Common myeloid progenitor, CD34-positive (primary cell): ENCODE results near the gene PHF21B.

ENCODE experiments used
- CTCF ChIA-PET: fragments of 350-600 bp; sonication (Branson Sonifier 250); formaldehyde crosslinking; loops from one replicate; lab custom pipeline; 2021; ENCODE audit warnings: antibody characterized with exemption; lab: Charles Lee
- POLR2A ChIA-PET: fragments of 350-600 bp; sonication (Branson Sonifier 250); formaldehyde crosslinking; loops from one replicate; lab custom pipeline; 2021; ENCODE audit warnings: antibody characterized with exemption; lab: Charles Lee
- DNase-seq, 3 donors: peaks; one replicate each; pipeline versions ENCODE4 v3.0.0 to v3.0.0-alpha.2; 2013
- H3K27ac ChIP-seq, 2 experiments: 1 replicate in 1 of 2; 2 replicates in 1 of 2; pipeline ENCODE4 v1.7.0; 2013; ENCODE audit warnings: inconsistent platforms in 2 of 2, low read length in 2 of 2, mild to moderate bottlenecking in 2 of 2, low read depth in 1 of 2, moderate library complexity in 1 of 2; ENCODE audit not compliant: severe bottlenecking in 2 of 2, insufficient read depth in 1 of 2, poor library complexity in 1 of 2
- H3K27me3 ChIP-seq, 5 experiments: replicated peaks in 2 of 5; 1 replicate in 3 of 5; 2 replicates in 2 of 5; pipeline versions ENCODE4 v1.6.1 to v1.7.0; 2013; ENCODE audit warnings: low read length in 4 of 5, mild to moderate bottlenecking in 2 of 5, moderate library complexity in 2 of 5, inconsistent platforms in 1 of 5; ENCODE audit not compliant: insufficient read depth in 5 of 5, control insufficient read depth in 4 of 5
- H3K36me3 ChIP-seq, 4 experiments: 1 replicate in 2 of 4; 2 replicates in 2 of 4; pipeline versions ENCODE4 v1.6.1 to v1.7.0; 2013; ENCODE audit warnings: low read length in 3 of 4, control low read depth in 1 of 4, mild to moderate bottlenecking in 1 of 4; ENCODE audit not compliant: control insufficient read depth in 4 of 4, insufficient read depth in 4 of 4
- H3K4me1 ChIP-seq, 4 experiments: 1 replicate in 3 of 4; 2 replicates in 1 of 4; pipeline versions ENCODE4 v1.6.1 to v1.7.1; 2013; ENCODE audit warnings: low read length in 3 of 4, mild to moderate bottlenecking in 3 of 4, control low read depth in 1 of 4, inconsistent platforms in 1 of 4, moderate library complexity in 1 of 4; ENCODE audit not compliant: control insufficient read depth in 4 of 4, insufficient read depth in 4 of 4; ENCODE audit errors: control extremely low read depth in 1 of 4
- H3K4me3 ChIP-seq, 7 experiments: 1 replicate in 4 of 7; 2 replicates in 3 of 7; pipeline versions ENCODE4 v1.5.1 to v1.7.0; 2013; ENCODE audit warnings: mild to moderate bottlenecking in 7 of 7, low read length in 6 of 7, moderate library complexity in 6 of 7, inconsistent platforms in 2 of 7, low read depth in 2 of 7, control low read depth in 1 of 7; ENCODE audit not compliant: insufficient read depth in 4 of 7, control insufficient read depth in 1 of 7; ENCODE audit errors: extremely low read depth in 1 of 7
- H3K9me3 ChIP-seq, 5 experiments: 1 replicate in 4 of 5; 2 replicates in 1 of 5; pipeline versions ENCODE4 v1.6.1 to v1.7.1; 2013; ENCODE audit warnings: low read length in 4 of 5, mild to moderate bottlenecking in 2 of 5, inconsistent platforms in 1 of 5, low read depth in 1 of 5, moderate library complexity in 1 of 5; ENCODE audit not compliant: control insufficient read depth in 4 of 5, insufficient read depth in 2 of 5; ENCODE audit errors: control extremely low read depth in 1 of 5
- WGBS: methylation state at CpG from one replicate; pipeline ENCODE4 v1.1.5; 2013; ENCODE audit not compliant: insufficient coverage; 5-methylcytosine and 5-hydroxymethylcytosine counted together

PHF21B gene

GRCh38 chr22:44933666-44934453, 75.9 kb downstream of the PHF21B start:
- peak in 1 of 3 donors; percentile 4 for DNase-seq
- peaks cover 0 to 8% (median 1%) of the 10 kb centered on the region in 4 experiments for H3K4me1 ChIP-seq
- ChIA-PET POLR2A (no interaction called here), CTCF (no interaction called here)
- peak overlapping the region in 1 of 7 experiments; percentile 10 for H3K4me3 ChIP-seq
- no peak overlapping the region for H3K27ac ChIP-seq
- WGBS: 3% methylated on average over 8 of the region's 22 CpGs
- H3K27me3 ChIP-seq: peaks cover 0 to 2% (median 0%) of the 10 kb centered on the region in 5 experiments
- no peaks in the 10 kb centered on the region for H3K36me3 ChIP-seq
- no peaks in the 10 kb centered on the region for H3K9me3 ChIP-seq

GRCh38 chr22:44932493-44932892, 77.3 kb downstream of the PHF21B start:
- H3K9me3 ChIP-seq: no peaks in the 10 kb centered on the region
- H3K27ac ChIP-seq: no peak overlapping the region
- peaks cover 0 to 8% (median 1%) of the 10 kb centered on the region in 4 experiments for H3K4me1 ChIP-seq
- WGBS: 94% methylated on average over 11 of the region's 11 CpGs
- peaks cover 0 to 2% (median 0%) of the 10 kb centered on the region in 5 experiments for H3K27me3 ChIP-seq
- ChIA-PET POLR2A (no interaction called here), CTCF (no interaction called here)
- no peaks in the 10 kb centered on the region for H3K36me3 ChIP-seq
- no peak for DNase-seq
- no peak overlapping the region for H3K4me3 ChIP-seq

GRCh38 chr22:44931766-44932165, 78.0 kb downstream of the PHF21B start:
- peaks cover 0 to 8% (median 1%) of the 10 kb centered on the region in 4 experiments for H3K4me1 ChIP-seq
- H3K27me3 ChIP-seq: no peaks in the 10 kb centered on the region
- ChIA-PET POLR2A (no interaction called here), CTCF (no interaction called here)
- DNase-seq: no peak
- WGBS: 92% methylated on average over 8 of the region's 9 CpGs
- H3K27ac ChIP-seq: no peak overlapping the region
- no peak overlapping the region for H3K4me3 ChIP-seq
- H3K9me3 ChIP-seq: no peaks in the 10 kb centered on the region
- no peaks in the 10 kb centered on the region for H3K36me3 ChIP-seq

GRCh38 chr22:44931077-44931540, 78.7 kb downstream of the PHF21B start:
- ChIA-PET POLR2A (no interaction called here), CTCF (no interaction called here)
- no peak for DNase-seq
- no peak overlapping the region for H3K27ac ChIP-seq
- peaks cover 0 to 8% (median 1%) of the 10 kb centered on the region in 4 experiments for H3K4me1 ChIP-seq
- H3K4me3 ChIP-seq: no peak overlapping the region
- no peaks in the 10 kb centered on the region for H3K27me3 ChIP-seq
- 94% methylated on average over 23 of the region's 26 CpGs for WGBS
- H3K36me3 ChIP-seq: no peaks in the 10 kb centered on the region
- H3K9me3 ChIP-seq: no peaks in the 10 kb centered on the region

- ChIA-PET POLR2A (no interaction called here), CTCF (no interaction called here)
- H3K4me3 ChIP-seq: no peak overlapping the region
- WGBS: 98% methylated on average over 6 of the region's 8 CpGs
- no peaks in the 10 kb centered on the region for H3K36me3 ChIP-seq
- H3K9me3 ChIP-seq: no peaks in the 10 kb centered on the region
- H3K27ac ChIP-seq: no peak overlapping the region
- H3K4me1 ChIP-seq: peaks cover 0 to 8% (median 1%) of the 10 kb centered on the region in 4 experiments
- DNase-seq: no peak
- no peaks in the 10 kb centered on the region for H3K27me3 ChIP-seq
Measured at GRCh38 chr22:44930711-44931035, 79.1 kb downstream of the PHF21B start.

- no peaks in the 10 kb centered on the region for H3K9me3 ChIP-seq
- ChIA-PET CTCF (no interaction called here), POLR2A (no interaction called here)
- H3K27ac ChIP-seq: no peak overlapping the region
- no peaks in the 10 kb centered on the region for H3K27me3 ChIP-seq
- no peak for DNase-seq
- 88% methylated on average over 6 of the region's 13 CpGs for WGBS
- no peak overlapping the region for H3K4me3 ChIP-seq
- H3K4me1 ChIP-seq: peaks cover 0 to 8% (median 1%) of the 10 kb centered on the region in 4 experiments
- no peaks in the 10 kb centered on the region for H3K36me3 ChIP-seq
Measured at GRCh38 chr22:44930016-44930710, 79.6 kb downstream of the PHF21B start.
